ENCODE results near the gene CAPG. TPM values are rescaled to one million over a fixed set of nuclear protein-coding genes. Genes with fewer than 3 reads are reported as not detected.
A peak's percentile ranks its signal among the peaks of the same experiment; 100 is the strongest.

The CAPG gene
- total and polyA plus RNA-seq, 9 of the 15 experiments (the other 6 are each of a cell fraction or from before 2014, with no cell fraction given): 10.6 to 90.4 (median 56.0) TPM

GRCh38 chr2:85439025-85439472 lies 28.9 kb upstream of the CAPG start:
- no peak overlapping the region; the same call in 1 of the 2 replicates for H3K4me2 ChIP-seq (ENCODE audit: insufficient read depth, low read length)
- no peak overlapping the region for H3K4me3 ChIP-seq
- no TSS peak for BruUV-seq (replicated peaks)
- no peak for DNase-seq (ENCODE audit: extremely low read depth in 1 of 4, low spot score in 3 of 4)
- H3K9me1 ChIP-seq (ENCODE audit: control insufficient read depth, insufficient read depth, low read length): peaks cover 2% of the 10 kb centered on the region
- no peaks in the 10 kb centered on the region for H4K20me1 ChIP-seq (replicated peaks; ENCODE audit: control insufficient read depth, insufficient read depth, low read length)
- H2AFZ ChIP-seq (ENCODE audit: low read depth, low read length): peak overlapping the region; percentile 86
- FAIRE-seq: no peak
- H3K27ac ChIP-seq (ENCODE audit: extremely low read depth, low read depth, low read length): peak overlapping the region; percentile 79
- WGBS (ENCODE audit: insufficient coverage, low coverage, missing lambda C conversion rate): 53% methylated on average over 6 of the region's 6 CpGs
- in situ Hi-C loops (cut with MboI): no loop called here
- TF ChIP-seq RAD21 (CRISPR knock-in tag; conservative IDR thresholded peaks at IDR 0.05 in 1 of 2, IDR thresholded peaks at IDR 0.05 in 1 of 2) (peak in 1 of 2 experiments; percentile 19; a peak in 1 of 4 replicates), NR4A1 (CRISPR knock-in tag; IDR thresholded peaks at IDR 0.05) (no peak), NR4A1 (tag; IDR thresholded peaks at IDR 0.05) (no peak), HMG20A (CRISPR knock-in tag; conservative IDR thresholded peaks at IDR 0.05) (no peak), EZH2 (IDR thresholded peaks at IDR 0.05; ENCODE audit: borderline replicate concordance, low read depth, low read length) (no peak), CTCF (IDR thresholded peaks at IDR 0.05 in 2 of 3, conservative IDR thresholded peaks at IDR 0.05 in 1 of 3; ENCODE audit: insufficient read depth in 2 of 3, low read depth in 1 of 3, low read length in 3 of 3) (peak in 2 of 3 experiments; percentile 6 to 27; a peak in 1 of 6 replicates), HNRNPLL (IDR thresholded peaks at IDR 0.05; ENCODE audit: low read depth, low read length, poor library complexity, severe bottlenecking) (no peak), MEF2A (IDR thresholded peaks at IDR 0.05; ENCODE audit: control insufficient read depth, low read depth, low read length) (no peak)
- POLR2A ChIA-PET: interaction anchor here (0.6 to 63.9 kb wide), 9 partner anchors 8 to 131 kb away, joined by 3 to 1576 read pairs (median 4); partner anchors contain the start of gene MAT2A
- H3K9me3 ChIP-seq (replicated peaks; ENCODE audit: control insufficient read depth, insufficient read depth, low read depth, low read length): no peaks in the 10 kb centered on the region
- H3K4me1 ChIP-seq (replicated peaks in 1 of 2; ENCODE audit: control insufficient read depth in 2 of 2, insufficient read depth in 2 of 2, low read length in 2 of 2): peaks cover 28 to 39% of the 10 kb centered on the region in 2 experiments
- H3K79me2 ChIP-seq (ENCODE audit: control insufficient read depth, insufficient read depth, low read length): no peaks in the 10 kb centered on the region; the same call in 2 of the 3 replicates
- peak overlapping the region; percentile 73 to 84 for H3K9ac ChIP-seq (ENCODE audit: insufficient read depth in 1 of 2, low read depth in 2 of 2, low read length in 2 of 2)
- intact Hi-C loops (cut with micrococcal nuclease): loop anchor here (5.0 kb wide), 2 partner anchors 58 to 98 kb away; partner anchors contain the start of gene MAT2A
- CTCF ChIA-PET (ENCODE audit: low intra/inter-chr PET ratio): no interaction called here
- ATAC-seq: no peak
- no peaks in the 10 kb centered on the region for H3K27me3 ChIP-seq (ENCODE audit: control insufficient read depth in 2 of 2, insufficient read depth in 2 of 2, low read length in 2 of 2)
- no peaks in the 10 kb centered on the region for H3K36me3 ChIP-seq (ENCODE audit: control insufficient read depth, insufficient read depth, low read length)
